Smooth muscle cell (in vitro differentiated cells): ENCODE measurements around the gene PRXL2B. TPM values are rescaled to one million over a fixed set of nuclear protein-coding genes. Genes with fewer than 3 reads are reported as not detected.
"Not testable (repeated sequence)": the region's sequence is repeated elsewhere in the genome, so short reads cannot be mapped to it uniquely, and the experiment has no call there.

ENCODE experiments used
- DNase-seq: peaks from one replicate; lab custom pipeline; 2025; ENCODE audit not compliant: unreplicated experiment; lab: John Stamatoyannopoulos, UW
- H2AFZ ChIP-seq: fragments of 200-600 bp; sonication (generic); 2 replicates; pipeline ENCODE4 v1.6.0; 2016; ENCODE audit warnings: antibody characterized with exemption, low read depth, mild to moderate bottlenecking
- H3F3A ChIP-seq: fragments of 200-600 bp; sonication (generic); 2 replicates; pipeline ENCODE4 v1.6.0; 2017; ENCODE audit warnings: antibody characterized with exemption, low read depth
- H3K27ac ChIP-seq: fragments of 200-600 bp; sonication (generic); 2 replicates; pipeline ENCODE4 v1.5.1; 2016; ENCODE audit warnings: low read depth, mild to moderate bottlenecking
- H3K27me3 ChIP-seq: fragments of 200-600 bp; sonication (generic); 2 replicates; pipeline ENCODE4 v1.6.1; 2016; ENCODE audit warnings: low read depth, mild to moderate bottlenecking
- H3K36me3 ChIP-seq: fragments of 200-600 bp; sonication (generic); 2 replicates; pipeline ENCODE4 v1.5.1; 2016; ENCODE audit warnings: low read depth
- H3K4me1 ChIP-seq: fragments of 200-600 bp; sonication (generic); 2 replicates; pipeline ENCODE4 v1.5.1; 2016; ENCODE audit warnings: low read depth
- H3K4me2 ChIP-seq: fragments of 200-600 bp; sonication (generic); 2 replicates; pipeline ENCODE4 v1.6.0; 2016; ENCODE audit warnings: mild to moderate bottlenecking
- H3K4me3 ChIP-seq: fragments of 200-600 bp; sonication (generic); 2 replicates; pipeline ENCODE4 v1.5.1; 2016; ENCODE audit warnings: mild to moderate bottlenecking
- H3K79me2 ChIP-seq: fragments of 200-600 bp; sonication (generic); 2 replicates; pipeline ENCODE4 v1.6.0; 2016; ENCODE audit warnings: low read depth, mild to moderate bottlenecking
- H3K9ac ChIP-seq: fragments of 200-600 bp; sonication (generic); 2 replicates; pipeline ENCODE4 v1.6.0; 2016; ENCODE audit warnings: low read depth
- H3K9me3 ChIP-seq: fragments of 200-600 bp; sonication (generic); replicated peaks from 2 replicates; pipeline ENCODE4 v1.5.1; 2016; ENCODE audit warnings: low read depth
- H4K20me1 ChIP-seq: fragments of 200-600 bp; sonication (generic); 2 replicates; pipeline ENCODE4 v1.6.0; 2016; ENCODE audit warnings: low read depth
- WGBS: methylation state at CpG from one replicate; pipeline ENCODE4 v1.1.7; 2016; ENCODE audit warnings: low lambda C conversion rate; 5-methylcytosine and 5-hydroxymethylcytosine counted together
- polyA plus RNA-seq: library from polyadenylated mRNA; unstranded; fragments of >200 nt; fragmentation: Nextera tagmentation; extraction: Ambion mirVana; gene quantifications from 2 replicates; pipeline ENCODE4 v1.2.1, GENCODE V29; 2016
- total RNA-seq: library from RNA; depleted of rRNA; stranded (reverse); fragments of >200 nt; gene quantifications from 2 replicates; pipeline ENCODE4 v1.2.3, GENCODE V29; 2014
- TF ChIP-seq, protein P1 (sequence below): fragments of 200-600 bp; sonication (generic); IDR thresholded peaks from 2 replicates; pipeline ENCODE4 v1.5.1; 2017; ENCODE audit warnings: borderline replicate concordance, mild to moderate bottlenecking, antibody characterized with exemption; ENCODE audit not compliant: insufficient read depth, poor library complexity, severe bottlenecking

The PRXL2B gene
- total and polyA plus RNA-seq, 2 experiments from 2014 or later = 18.4 to 27.4 TPM

DNA sequence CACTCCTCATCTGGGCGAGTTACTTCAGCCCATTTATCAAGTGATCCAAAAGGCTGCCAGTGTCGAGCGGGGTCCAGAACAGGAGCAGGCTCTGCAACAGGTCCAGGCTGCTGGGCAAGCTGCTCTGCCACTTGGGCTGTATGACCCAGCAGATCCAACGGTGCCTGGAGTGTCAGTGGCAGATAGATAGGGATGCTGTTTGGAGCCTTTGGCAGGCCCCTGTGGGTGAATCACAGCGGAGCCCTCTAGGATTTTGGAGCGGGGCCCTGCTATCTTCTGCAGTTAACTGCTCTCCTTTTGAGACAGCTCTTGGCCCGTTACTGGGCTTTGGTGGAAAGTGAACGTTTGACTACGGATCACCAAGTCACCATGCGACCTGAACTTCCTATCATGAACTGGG is 38.7 kb downstream of the PRXL2B start:
- no peak overlapping the region for H3K9ac ChIP-seq
- no peaks in the 10 kb centered on the region for H3K4me1 ChIP-seq
- peaks cover 48% of the 10 kb centered on the region for H3K27me3 ChIP-seq
- no peaks in the 10 kb centered on the region for H3F3A ChIP-seq
- DNase-seq = no peak
- 85% methylated on average over 10 of the region's 10 CpGs for WGBS
- H3K4me3 ChIP-seq = no peak overlapping the region
- no peaks in the 10 kb centered on the region for H3K9me3 ChIP-seq
- TF ChIP-seq, protein P1, sequence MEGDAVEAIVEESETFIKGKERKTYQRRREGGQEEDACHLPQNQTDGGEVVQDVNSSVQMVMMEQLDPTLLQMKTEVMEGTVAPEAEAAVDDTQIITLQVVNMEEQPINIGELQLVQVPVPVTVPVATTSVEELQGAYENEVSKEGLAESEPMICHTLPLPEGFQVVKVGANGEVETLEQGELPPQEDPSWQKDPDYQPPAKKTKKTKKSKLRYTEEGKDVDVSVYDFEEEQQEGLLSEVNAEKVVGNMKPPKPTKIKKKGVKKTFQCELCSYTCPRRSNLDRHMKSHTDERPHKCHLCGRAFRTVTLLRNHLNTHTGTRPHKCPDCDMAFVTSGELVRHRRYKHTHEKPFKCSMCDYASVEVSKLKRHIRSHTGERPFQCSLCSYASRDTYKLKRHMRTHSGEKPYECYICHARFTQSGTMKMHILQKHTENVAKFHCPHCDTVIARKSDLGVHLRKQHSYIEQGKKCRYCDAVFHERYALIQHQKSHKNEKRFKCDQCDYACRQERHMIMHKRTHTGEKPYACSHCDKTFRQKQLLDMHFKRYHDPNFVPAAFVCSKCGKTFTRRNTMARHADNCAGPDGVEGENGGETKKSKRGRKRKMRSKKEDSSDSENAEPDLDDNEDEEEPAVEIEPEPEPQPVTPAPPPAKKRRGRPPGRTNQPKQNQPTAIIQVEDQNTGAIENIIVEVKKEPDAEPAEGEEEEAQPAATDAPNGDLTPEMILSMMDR = no peak
- no peak overlapping the region for H3K27ac ChIP-seq
- H3K79me2 ChIP-seq = no peaks in the 10 kb centered on the region
- no peak overlapping the region for H3K4me2 ChIP-seq
- H4K20me1 ChIP-seq = no peaks in the 10 kb centered on the region
- no peaks in the 10 kb centered on the region for H3K36me3 ChIP-seq
- H2AFZ ChIP-seq = no peak overlapping the region

DNA sequence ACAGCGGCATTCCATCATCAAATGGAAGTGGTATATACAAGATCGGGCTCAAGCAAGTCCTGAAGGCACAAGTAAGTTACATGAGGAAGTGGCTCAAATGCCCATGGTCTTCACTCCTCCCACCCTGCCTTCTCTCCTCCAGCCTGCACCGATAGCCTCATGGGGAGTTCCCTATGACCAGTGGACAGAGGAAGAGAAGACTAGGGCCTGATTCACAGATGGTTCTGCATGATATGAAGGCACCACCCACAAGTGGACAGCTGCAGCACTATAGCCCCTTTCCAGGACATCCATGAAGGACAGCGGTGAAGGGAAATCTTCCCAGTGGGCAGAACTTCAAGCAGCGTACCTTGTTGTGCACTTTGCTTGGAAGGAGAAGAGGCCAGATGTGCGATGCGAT is 39.2 kb downstream of the PRXL2B start:
- H3K36me3 ChIP-seq, H3K4me3 ChIP-seq, H3K4me2 ChIP-seq, H3K27ac ChIP-seq, H3K9me3 ChIP-seq, H3K9ac ChIP-seq, H4K20me1 ChIP-seq, H2AFZ ChIP-seq, H3F3A ChIP-seq, H3K4me1 ChIP-seq, H3K79me2 ChIP-seq, DNase-seq: not testable (repeated sequence)
- peaks cover 50% of the 10 kb centered on the region for H3K27me3 ChIP-seq
- 88% methylated on average over 7 of the region's 7 CpGs for WGBS

DNA sequence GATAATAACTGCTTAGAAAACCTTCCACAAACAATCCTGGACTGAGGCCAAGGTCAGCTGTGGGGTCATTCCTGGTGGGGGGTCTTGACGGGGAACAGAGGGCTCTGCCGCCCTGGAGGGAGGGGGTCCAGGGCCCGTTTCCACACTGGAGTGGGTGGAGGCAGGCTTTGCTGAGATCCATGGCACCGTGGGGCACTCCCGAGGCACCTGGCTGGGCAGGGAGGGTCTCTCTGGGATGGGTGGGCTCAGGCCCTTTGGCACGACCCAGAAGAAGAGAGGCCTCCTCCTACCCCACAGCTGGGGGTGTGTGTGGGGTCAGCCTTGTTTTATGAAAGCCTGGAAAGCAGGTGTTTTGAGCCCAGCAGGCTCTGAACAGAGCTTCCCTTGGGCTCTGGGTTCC is 41.2 kb downstream of the PRXL2B start:
- no peak for DNase-seq
- no peaks in the 10 kb centered on the region for H3K36me3 ChIP-seq
- peaks cover 50% of the 10 kb centered on the region for H3K27me3 ChIP-seq
- H3K4me2 ChIP-seq = no peak overlapping the region
- no peak overlapping the region for H3K4me3 ChIP-seq
- no peak overlapping the region for H3K9ac ChIP-seq
- H3K4me1 ChIP-seq = no peaks in the 10 kb centered on the region
- no peaks in the 10 kb centered on the region for H3K9me3 ChIP-seq
- no peak overlapping the region for H3K27ac ChIP-seq
- no peaks in the 10 kb centered on the region for H4K20me1 ChIP-seq
- no peaks in the 10 kb centered on the region for H3F3A ChIP-seq
- H3K79me2 ChIP-seq = no peaks in the 10 kb centered on the region
- H2AFZ ChIP-seq = no peak overlapping the region
- TF ChIP-seq, protein P1 = no peak
- 59% methylated on average over 6 of the region's 6 CpGs for WGBS

DNA sequence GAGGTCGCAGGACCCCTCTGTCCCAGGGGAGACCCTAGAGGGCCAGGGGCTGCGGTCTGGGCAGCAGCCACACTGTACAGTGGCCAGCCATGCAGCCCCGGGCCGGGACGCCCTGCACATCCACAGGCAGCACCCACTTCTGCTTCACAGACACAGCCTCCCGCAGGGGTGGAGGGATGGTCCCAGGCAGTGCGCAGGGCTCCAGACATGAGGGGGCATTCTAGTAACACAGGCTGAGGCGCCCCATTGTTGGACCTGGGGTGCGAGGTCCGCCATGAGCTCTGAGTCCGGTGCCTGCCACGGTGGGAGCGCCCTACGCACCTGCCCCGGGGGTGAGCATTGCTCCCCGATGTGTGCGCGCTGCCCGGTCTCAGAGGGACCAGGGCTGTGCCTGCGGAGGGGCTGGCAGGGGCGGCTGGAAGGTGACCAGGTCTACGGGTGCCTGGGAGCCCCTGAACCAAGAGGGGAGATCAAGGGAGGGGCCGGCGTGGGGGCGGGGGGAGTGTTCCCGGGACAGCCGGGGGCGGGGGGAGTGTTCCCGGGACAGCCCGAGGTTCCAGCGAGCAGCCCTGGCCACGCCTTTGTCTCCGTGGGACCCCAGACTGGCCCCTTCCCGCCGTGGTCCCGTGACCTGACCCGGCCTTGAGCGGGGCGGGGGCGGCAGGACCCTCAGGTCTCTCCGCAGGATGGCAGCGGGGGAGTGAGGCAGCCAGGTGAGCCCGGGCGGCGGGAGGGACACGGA is 41.8 kb downstream of the PRXL2B start:
- no peaks in the 10 kb centered on the region for H3K4me1 ChIP-seq
- peaks cover 50% of the 10 kb centered on the region for H3K27me3 ChIP-seq
- no peak for DNase-seq
- no peak overlapping the region for H2AFZ ChIP-seq
- no peak overlapping the region for H3K4me2 ChIP-seq
- no peak overlapping the region for H3K9ac ChIP-seq
- no peaks in the 10 kb centered on the region for H3K36me3 ChIP-seq
- H3F3A ChIP-seq = no peaks in the 10 kb centered on the region
- 27% methylated on average over 28 of the region's 46 CpGs for WGBS
- no peaks in the 10 kb centered on the region for H3K9me3 ChIP-seq
- H3K4me3 ChIP-seq = no peak overlapping the region
- H3K79me2 ChIP-seq = no peaks in the 10 kb centered on the region
- H3K27ac ChIP-seq = no peak overlapping the region
- TF ChIP-seq, protein P1 = no peak
- H4K20me1 ChIP-seq = no peaks in the 10 kb centered on the region
